ENCODE results near the gene CCDC88C. TPM values are rescaled to one million over a fixed set of nuclear protein-coding genes. Genes with fewer than 3 reads are reported as not detected.
A peak's percentile ranks its signal among the peaks of the same experiment; 100 is the strongest.

CCDC88C gene
- total RNA-seq, 2 experiments from 2014 or later: 73.7 to 82.8 TPM

- ATAC-seq: no peak
- peaks cover 48% of the 10 kb centered on the region for H3K4me1 Mint-ChIP-seq
- DNase-seq: no peak
- H3K27ac Mint-ChIP-seq: peak overlapping the region; percentile 63
- POLR2A ChIA-PET: no interaction called here
- intact Hi-C loops (cut with DNase I, micrococcal nuclease): no loop called here
- H3K36me3 Mint-ChIP-seq (ENCODE audit: low read depth): peaks cover 75% of the 10 kb centered on the region
- no peaks in the 10 kb centered on the region for H3K27me3 Mint-ChIP-seq
- CTCF ChIA-PET: interaction anchor here (0.6 kb wide), 1 partner anchor 17 kb away, joined by 3 read pairs; no protein-coding TSS in a partner anchor
- H3K4me3 Mint-ChIP-seq: no peak overlapping the region
- H3K9me3 Mint-ChIP-seq (ENCODE audit: low read depth): no peaks in the 10 kb centered on the region
Observed at GRCh38 chr14:91305650-91306431, 111.8 kb downstream of the CCDC88C start.

- Mint-ChIP-seq H3K9me3 (ENCODE audit: low read depth) (no peaks in the 10 kb centered on the region), H3K4me3 (no peak overlapping the region), H3K27ac (peak overlapping the region; percentile 33), H3K4me1 (peaks cover 59% of the 10 kb centered on the region), H3K36me3 (ENCODE audit: low read depth) (peaks cover 80% of the 10 kb centered on the region), H3K27me3 (no peaks in the 10 kb centered on the region)
- DNase-seq (no peak), ATAC-seq (no peak)
- ChIA-PET CTCF (interaction anchor here (0.7 to 0.9 kb wide), 2 partner anchors 11 to 104 kb away, joined by 3 to 5 read pairs; no protein-coding TSS in a partner anchor), POLR2A (no interaction called here)
- intact Hi-C loops (cut with DNase I, micrococcal nuclease): loop anchor here (1.0 to 5.0 kb wide), 5 partner anchors 13 to 242 kb away; partner anchors contain the start of genes CCDC88C (in 2 of the 2) and RPS6KA5 (in 2 of the 2)
Observed at GRCh38 chr14:91303924-91304229, 113.7 kb downstream of the CCDC88C start.

DNA sequence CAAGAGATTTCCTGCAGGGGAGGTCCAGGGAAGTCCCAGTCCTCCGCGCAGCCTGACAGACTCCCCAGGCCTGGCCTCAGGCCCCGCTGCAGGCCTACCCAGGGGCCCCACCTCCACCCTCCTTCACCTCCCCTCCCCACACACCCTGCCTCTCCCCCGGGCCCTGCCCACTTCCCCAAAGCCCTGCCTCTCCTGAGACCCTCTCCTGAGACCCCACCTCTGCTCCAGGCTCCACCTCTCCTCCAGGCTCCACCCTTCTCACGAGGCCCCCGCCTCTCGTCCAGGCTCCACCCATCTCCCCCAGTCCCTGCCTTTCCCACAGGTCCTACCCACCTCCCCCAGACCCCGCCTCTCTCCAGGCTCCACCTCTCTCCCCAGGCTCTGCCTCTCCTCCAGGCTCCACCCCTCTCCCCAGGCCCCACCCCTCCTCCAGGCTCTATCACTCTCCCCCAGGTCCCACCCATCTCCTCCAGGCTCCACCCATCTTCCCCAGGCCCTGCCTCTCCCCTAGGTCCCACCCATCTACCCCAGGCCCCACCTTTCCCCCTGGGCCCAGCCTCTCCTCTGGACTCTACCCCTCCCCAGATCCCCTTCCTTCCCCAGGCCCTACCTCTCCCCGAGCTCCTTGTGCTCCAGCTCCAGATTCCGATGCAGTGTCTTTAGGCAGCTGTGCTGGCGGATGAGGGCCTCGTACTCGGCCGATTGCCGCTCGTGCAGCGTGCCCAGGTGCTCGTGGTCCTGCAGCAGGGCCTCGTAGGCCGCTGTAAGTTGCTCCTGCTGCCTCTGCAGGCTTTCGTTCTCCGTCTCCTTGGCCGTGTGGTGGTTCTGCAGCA lies 114.3 kb downstream of the CCDC88C start:
- intact Hi-C loops (cut with DNase I, micrococcal nuclease): loop anchor here (1.0 to 5.0 kb wide), 5 partner anchors 13 to 241 kb away; partner anchors contain the start of genes CCDC88C (in 2 of the 2) and RPS6KA5 (in 2 of the 2)
- ATAC-seq: peak; percentile 87
- peak; percentile 97 for DNase-seq
- peak overlapping the region; percentile 97 for H3K27ac Mint-ChIP-seq
- POLR2A ChIA-PET: interaction anchor here (0.7 kb wide), 1 partner anchor 108 kb away, joined by 5 read pairs; no protein-coding TSS in a partner anchor
- H3K27me3 Mint-ChIP-seq: no peaks in the 10 kb centered on the region
- peaks cover 63% of the 10 kb centered on the region for H3K4me1 Mint-ChIP-seq
- H3K36me3 Mint-ChIP-seq (ENCODE audit: low read depth): peaks cover 79% of the 10 kb centered on the region
- CTCF ChIA-PET: interaction anchor here (0.5 to 0.9 kb wide), 4 partner anchors 64 to 499 kb away, joined by 3 to 4 read pairs (median 3); no protein-coding TSS in a partner anchor
- H3K9me3 Mint-ChIP-seq (ENCODE audit: low read depth): no peaks in the 10 kb centered on the region
- peak overlapping the region; percentile 66 for H3K4me3 Mint-ChIP-seq

DNA sequence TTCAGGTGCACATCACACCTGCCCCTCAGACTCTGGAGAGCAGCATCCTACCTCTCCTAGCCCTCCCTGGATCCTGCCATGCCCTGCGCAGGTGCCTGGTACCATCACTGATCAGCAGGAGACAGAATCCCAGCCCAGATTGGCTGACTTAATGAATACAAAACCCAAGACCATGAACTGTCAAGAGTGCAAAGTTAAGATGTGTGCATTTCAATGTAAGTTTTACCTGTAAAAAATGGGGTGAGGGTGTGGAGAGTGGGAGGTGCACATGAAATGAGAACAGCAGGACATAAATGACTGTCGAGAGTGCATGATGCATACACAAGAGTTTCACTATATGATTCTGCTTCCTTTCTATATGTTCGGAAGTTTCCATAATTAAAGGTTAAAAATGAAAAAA lies 115.2 kb downstream of the CCDC88C start:
- peak; percentile 55 for ATAC-seq
- ChIA-PET CTCF (interaction anchor here (0.6 to 0.9 kb wide), 3 partner anchors 63 to 500 kb away, joined by 3 to 4 read pairs (median 3); no protein-coding TSS in a partner anchor), POLR2A (interaction anchor here (0.7 kb wide), 1 partner anchor 109 kb away, joined by 5 read pairs; no protein-coding TSS in a partner anchor)
- peaks cover 63% of the 10 kb centered on the region for H3K4me1 Mint-ChIP-seq
- no peaks in the 10 kb centered on the region for H3K27me3 Mint-ChIP-seq
- peaks cover 77% of the 10 kb centered on the region for H3K36me3 Mint-ChIP-seq (ENCODE audit: low read depth)
- H3K4me3 Mint-ChIP-seq: peak overlapping the region; percentile 66
- peak; percentile 68 for DNase-seq
- intact Hi-C loops (cut with DNase I, micrococcal nuclease): loop anchor here (1.0 to 5.0 kb wide), 9 partner anchors 13 to 240 kb away; partner anchors contain the start of genes RPS6KA5 (in 2 of the 2) and CCDC88C (in 1 of the 2)
- peak overlapping the region; percentile 97 for H3K27ac Mint-ChIP-seq
- H3K9me3 Mint-ChIP-seq (ENCODE audit: low read depth): no peaks in the 10 kb centered on the region

DNA sequence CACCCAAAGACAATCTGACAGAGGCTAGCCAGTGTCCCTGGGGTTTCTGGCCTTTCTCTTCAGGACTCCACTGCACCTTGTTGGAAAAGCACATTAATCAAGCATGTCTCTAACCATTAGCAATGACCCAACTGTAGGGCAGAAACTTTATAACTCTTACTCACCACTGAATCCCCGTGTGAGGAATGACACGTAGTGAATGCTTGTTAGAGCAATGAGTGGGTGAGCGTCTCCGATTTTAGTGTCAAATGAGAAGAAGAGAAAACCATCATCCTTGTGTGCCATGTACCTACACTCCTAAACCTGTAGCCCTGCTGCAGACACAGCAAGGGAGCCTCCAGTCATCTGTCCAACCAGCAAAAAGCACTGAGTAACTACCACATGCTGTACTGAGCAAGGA lies 116.7 kb downstream of the CCDC88C start:
- no peaks in the 10 kb centered on the region for H3K9me3 Mint-ChIP-seq (ENCODE audit: low read depth)
- no peak for ATAC-seq
- H3K4me3 Mint-ChIP-seq: no peak overlapping the region
- no peaks in the 10 kb centered on the region for H3K27me3 Mint-ChIP-seq
- peak overlapping the region; percentile 97 for H3K27ac Mint-ChIP-seq
- peaks cover 61% of the 10 kb centered on the region for H3K4me1 Mint-ChIP-seq
- POLR2A ChIA-PET: no interaction called here
- intact Hi-C loops (cut with DNase I, micrococcal nuclease): loop anchor here (5.0 kb wide), 2 partner anchors 116 to 239 kb away; partner anchors contain the start of genes RPS6KA5 (in 2 of the 2) and CCDC88C (in 1 of the 2)
- peak; percentile 27 for DNase-seq
- CTCF ChIA-PET: interaction anchor here (0.9 to 1.8 kb wide), 3 partner anchors 9 to 127 kb away, joined by 3 to 6 read pairs (median 4); no protein-coding TSS in a partner anchor
- peaks cover 77% of the 10 kb centered on the region for H3K36me3 Mint-ChIP-seq (ENCODE audit: low read depth)

- no peak for ATAC-seq
- H3K27ac Mint-ChIP-seq: peak overlapping the region; percentile 97
- DNase-seq: no peak
- H3K4me3 Mint-ChIP-seq: no peak overlapping the region
- no peaks in the 10 kb centered on the region for H3K27me3 Mint-ChIP-seq
- POLR2A ChIA-PET: no interaction called here
- intact Hi-C loops (cut with DNase I, micrococcal nuclease): loop anchor here (5.0 kb wide), 2 partner anchors 117 to 238 kb away; partner anchors contain the start of genes RPS6KA5 (in 2 of the 2) and CCDC88C (in 1 of the 2)
- H3K4me1 Mint-ChIP-seq: peaks cover 57% of the 10 kb centered on the region
- CTCF ChIA-PET: interaction anchor here (0.6 to 1.9 kb wide), 6 partner anchors 15 to 611 kb away, joined by 3 to 6 read pairs (median 4); no protein-coding TSS in a partner anchor
- no peaks in the 10 kb centered on the region for H3K9me3 Mint-ChIP-seq (ENCODE audit: low read depth)
- peaks cover 76% of the 10 kb centered on the region for H3K36me3 Mint-ChIP-seq (ENCODE audit: low read depth)
Observed at GRCh38 chr14:91300283-91300895, 117.2 kb downstream of the CCDC88C start.

DNA sequence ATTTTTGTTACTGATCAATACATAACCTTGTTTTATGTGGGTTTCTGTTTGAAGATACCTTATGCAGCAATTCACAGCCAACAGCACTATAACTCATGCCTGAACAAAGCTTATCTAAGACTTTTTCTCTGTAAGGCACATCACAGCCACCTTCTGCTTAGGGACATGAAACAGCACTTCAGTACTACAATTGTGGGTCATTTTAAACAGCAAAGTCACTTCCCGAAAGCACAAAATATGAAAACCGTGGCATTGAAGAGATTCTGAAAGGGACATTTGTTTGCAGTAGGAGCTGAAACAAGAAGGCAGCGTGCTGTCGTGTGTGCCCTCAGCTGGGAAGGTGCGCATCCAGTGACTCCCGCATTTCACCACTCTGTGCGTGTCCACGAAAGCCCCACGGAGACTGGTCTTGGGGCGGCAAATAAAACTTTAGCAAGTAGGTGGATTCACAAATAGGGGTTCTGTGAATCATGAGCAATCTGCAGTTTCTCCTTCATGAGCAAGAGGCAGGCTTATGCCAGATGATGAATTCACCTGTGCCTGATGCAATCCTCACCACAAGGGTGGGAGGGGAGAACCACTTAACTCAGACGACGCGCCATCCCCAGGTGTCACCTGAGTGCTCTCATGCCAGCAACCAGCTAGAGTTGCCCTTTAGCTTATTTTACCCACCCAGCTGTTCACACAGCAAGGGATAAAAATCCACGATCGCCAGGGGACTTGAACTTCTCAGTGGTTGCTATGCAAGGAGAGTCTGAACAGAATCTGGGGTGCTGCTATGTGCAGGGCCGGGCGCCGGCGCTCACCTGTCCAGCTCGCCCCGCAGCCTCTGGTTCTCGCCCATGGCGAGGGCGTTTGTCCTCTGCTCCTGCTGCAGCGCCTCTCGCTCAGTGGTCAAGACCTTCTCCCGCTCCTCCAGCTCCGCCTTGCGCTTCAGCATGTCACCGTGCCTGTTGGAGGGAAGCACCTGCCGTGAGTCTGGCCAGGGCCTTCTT lies 118.2 kb downstream of the CCDC88C start:
- peak overlapping the region; percentile 97 for H3K27ac Mint-ChIP-seq
- DNase-seq: peak; percentile 83
- no peaks in the 10 kb centered on the region for H3K27me3 Mint-ChIP-seq
- H3K36me3 Mint-ChIP-seq (ENCODE audit: low read depth): peaks cover 69% of the 10 kb centered on the region
- ChIA-PET POLR2A (no interaction called here), CTCF (interaction anchor here (0.7 to 1.9 kb wide), 7 partner anchors 14 to 126 kb away, joined by 3 to 6 read pairs (median 3); no protein-coding TSS in a partner anchor)
- peaks cover 54% of the 10 kb centered on the region for H3K4me1 Mint-ChIP-seq
- no peaks in the 10 kb centered on the region for H3K9me3 Mint-ChIP-seq (ENCODE audit: low read depth)
- ATAC-seq: peak; percentile 17
- no peak overlapping the region for H3K4me3 Mint-ChIP-seq
- intact Hi-C loops (cut with DNase I, micrococcal nuclease): loop anchor here (5.0 kb wide), 2 partner anchors 118 to 237 kb away; partner anchors contain the start of genes RPS6KA5 (in 2 of the 2) and CCDC88C (in 1 of the 2)

DNA sequence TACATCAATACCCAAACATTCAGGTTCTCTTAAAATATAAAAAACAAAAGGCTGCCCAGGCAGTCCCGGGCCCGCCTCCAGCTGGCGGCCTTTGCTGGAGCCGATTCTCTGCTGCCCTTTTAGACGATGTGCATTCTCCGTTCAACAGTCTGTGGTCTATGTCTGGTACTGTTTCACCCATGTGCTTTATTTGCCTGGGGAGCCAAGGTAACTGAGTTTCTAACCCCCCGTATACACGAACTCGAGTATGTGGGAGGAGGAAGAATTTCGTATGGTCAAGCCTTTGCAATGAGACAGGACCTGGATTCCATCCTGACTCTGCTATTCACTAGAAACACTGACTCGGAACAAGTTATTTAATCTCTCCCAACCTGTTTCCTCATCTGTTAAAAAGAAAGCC lies 119.0 kb downstream of the CCDC88C start:
- CTCF ChIA-PET: interaction anchor here (1.2 to 2.7 kb wide), 4 partner anchors 12 to 122 kb away, joined by 3 to 16 read pairs (median 5); no protein-coding TSS in a partner anchor
- H3K4me3 Mint-ChIP-seq: no peak overlapping the region
- peaks cover 76% of the 10 kb centered on the region for H3K36me3 Mint-ChIP-seq (ENCODE audit: low read depth)
- peak overlapping the region; percentile 97 for H3K27ac Mint-ChIP-seq
- H3K27me3 Mint-ChIP-seq: no peaks in the 10 kb centered on the region
- no peak for ATAC-seq
- no peak for DNase-seq
- POLR2A ChIA-PET: no interaction called here
- intact Hi-C loops (cut with DNase I, micrococcal nuclease): no loop called here
- peaks cover 51% of the 10 kb centered on the region for H3K4me1 Mint-ChIP-seq
- H3K9me3 Mint-ChIP-seq (ENCODE audit: low read depth): no peaks in the 10 kb centered on the region

DNA sequence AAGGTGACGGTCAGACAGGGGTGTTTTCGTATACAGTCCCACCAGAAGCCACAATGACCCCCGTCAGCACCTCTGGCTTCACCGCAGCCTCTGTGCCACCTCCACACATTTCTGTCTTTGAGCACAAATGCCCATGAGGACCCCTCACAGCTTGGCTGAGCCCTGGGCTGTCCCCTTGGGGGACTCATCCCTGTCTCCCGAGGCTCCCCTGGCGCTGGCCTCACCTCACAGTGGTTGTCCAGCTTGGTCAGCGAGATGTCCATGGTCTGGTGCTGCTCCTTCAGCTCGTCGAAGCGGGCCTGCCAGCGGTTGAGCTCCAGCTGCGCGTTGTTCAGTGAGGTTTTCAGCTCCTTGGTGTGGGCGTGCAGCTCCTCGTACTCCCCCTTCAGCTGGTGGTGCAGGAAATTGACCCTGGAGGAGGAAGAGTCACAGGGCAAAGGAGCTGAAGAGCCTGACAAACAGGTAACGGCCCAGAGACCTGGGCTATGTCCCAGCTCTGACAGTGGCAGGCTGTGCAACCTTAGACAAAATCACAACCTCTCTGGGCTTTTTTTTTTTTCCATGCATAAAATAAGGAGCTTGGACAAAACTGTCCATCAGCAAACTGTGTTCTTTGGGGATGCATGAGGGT lies 120.4 kb downstream of the CCDC88C start:
- Mint-ChIP-seq H3K4me3 (no peak overlapping the region), H3K4me1 (peaks cover 37% of the 10 kb centered on the region), H3K9me3 (ENCODE audit: low read depth) (no peaks in the 10 kb centered on the region), H3K27me3 (no peaks in the 10 kb centered on the region), H3K36me3 (ENCODE audit: low read depth) (peaks cover 82% of the 10 kb centered on the region), H3K27ac (peak overlapping the region; percentile 71)
- POLR2A ChIA-PET: interaction anchor here (0.6 kb wide), 1 partner anchor 95 kb away, joined by 4 read pairs; no protein-coding TSS in a partner anchor
- no peak for ATAC-seq
- CTCF ChIA-PET: interaction anchor here (0.5 to 2.7 kb wide), 6 partner anchors 10 to 124 kb away, joined by 3 to 16 read pairs (median 5); no protein-coding TSS in a partner anchor
- intact Hi-C loops (cut with DNase I, micrococcal nuclease): no loop called here
- DNase-seq: no peak

Data from activated CD4-positive, alpha-beta T cell treated with anti-CD3 and anti-CD28 coated beads for 36 hours (primary cell).